GDM1 (cell line): ENCODE measurements around the gene SBNO2.

Experiments
- DNase-seq: peaks from one replicate; lab custom pipeline; 2025; lab: John Stamatoyannopoulos, UW

Gene SBNO2

GRCh38 chr19:1087813-1088415, 86.2 kb downstream of the SBNO2 start:
- DNase-seq: peak; percentile 89

GRCh38 chr19:1086613-1087012, 87.5 kb downstream of the SBNO2 start:
- no peak for DNase-seq

- DNase-seq: no peak
Observed at GRCh38 chr19:1085676-1086442, 88.2 kb downstream of the SBNO2 start.

DNA sequence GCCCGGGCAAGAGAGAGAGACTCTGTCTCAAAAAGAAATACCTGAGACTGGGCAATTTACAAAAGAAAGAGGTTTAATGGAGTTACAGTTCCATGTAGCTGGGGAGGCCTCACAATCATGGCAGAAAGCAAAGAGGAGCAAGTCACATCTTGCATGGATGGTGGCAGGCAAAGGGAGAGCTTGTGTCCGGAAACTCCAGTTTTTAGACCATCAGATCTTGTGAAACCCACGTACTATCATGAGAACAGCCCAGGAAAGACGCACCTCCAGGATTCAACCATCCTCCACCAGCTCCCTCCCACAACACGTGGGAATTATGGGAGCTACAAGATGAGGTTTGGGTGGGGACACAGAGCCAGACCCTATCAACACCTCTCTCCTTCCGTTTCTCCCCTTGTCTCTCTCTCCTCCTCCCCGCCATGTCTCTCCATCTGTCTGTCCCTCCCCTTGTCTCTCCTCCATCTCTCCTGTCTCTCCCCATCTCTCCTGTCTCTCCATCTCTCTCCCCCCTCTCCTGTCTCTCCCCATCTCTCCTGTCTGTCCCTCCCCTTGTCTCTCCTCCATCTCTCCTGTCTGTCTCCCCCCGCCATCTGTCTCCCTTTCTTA, 88.9 kb downstream of the SBNO2 start:
- DNase-seq: no peak

- no peak for DNase-seq
Observed at GRCh38 chr19:1084024-1084868, 89.8 kb downstream of the SBNO2 start.

DNA sequence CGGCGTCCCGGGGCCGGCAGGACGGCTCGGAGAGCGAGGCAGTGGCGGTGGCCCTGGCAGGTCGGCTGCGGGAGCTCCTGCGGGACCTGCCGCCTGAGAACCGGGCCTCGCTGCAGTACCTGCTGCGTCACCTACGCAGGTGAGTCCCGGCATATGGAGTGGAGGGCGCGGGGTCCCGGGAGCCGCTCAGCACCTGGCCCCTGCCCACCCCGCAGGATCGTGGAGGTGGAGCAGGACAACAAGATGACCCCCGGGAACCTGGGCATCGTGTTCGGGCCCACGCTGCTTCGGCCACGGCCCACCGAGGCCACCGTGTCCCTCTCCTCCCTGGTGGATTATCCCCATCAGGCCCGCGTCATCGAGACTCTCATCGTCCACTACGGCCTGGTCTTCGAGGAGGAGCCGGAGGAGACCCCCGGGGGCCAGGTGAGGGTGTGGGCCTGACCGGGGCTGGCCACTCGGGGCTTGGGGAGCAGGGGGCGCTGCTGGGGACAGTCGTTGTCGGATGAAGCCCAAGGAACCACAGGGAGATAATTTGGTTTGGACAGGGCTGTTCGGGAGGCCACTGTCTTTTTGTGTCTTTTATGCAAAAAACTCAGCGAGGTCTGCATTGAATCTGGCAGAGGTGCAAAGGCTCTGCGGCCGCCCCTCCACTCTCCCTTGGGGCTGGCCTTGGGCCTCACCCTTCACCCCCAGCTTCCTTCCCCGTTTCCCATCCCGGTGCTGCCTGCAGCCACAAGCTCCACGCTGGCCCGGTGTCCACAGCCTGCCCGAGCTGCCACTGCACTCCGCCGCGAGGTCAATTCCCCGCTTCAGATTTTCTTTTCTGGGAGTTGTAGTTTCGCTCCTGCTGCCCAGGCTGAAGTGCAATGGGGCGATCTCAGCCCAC, 90.9 kb downstream of the SBNO2 start:
- no peak for DNase-seq

- DNase-seq: peak; percentile 18
Observed at GRCh38 chr19:1082165-1082927, 91.7 kb downstream of the SBNO2 start.

DNA sequence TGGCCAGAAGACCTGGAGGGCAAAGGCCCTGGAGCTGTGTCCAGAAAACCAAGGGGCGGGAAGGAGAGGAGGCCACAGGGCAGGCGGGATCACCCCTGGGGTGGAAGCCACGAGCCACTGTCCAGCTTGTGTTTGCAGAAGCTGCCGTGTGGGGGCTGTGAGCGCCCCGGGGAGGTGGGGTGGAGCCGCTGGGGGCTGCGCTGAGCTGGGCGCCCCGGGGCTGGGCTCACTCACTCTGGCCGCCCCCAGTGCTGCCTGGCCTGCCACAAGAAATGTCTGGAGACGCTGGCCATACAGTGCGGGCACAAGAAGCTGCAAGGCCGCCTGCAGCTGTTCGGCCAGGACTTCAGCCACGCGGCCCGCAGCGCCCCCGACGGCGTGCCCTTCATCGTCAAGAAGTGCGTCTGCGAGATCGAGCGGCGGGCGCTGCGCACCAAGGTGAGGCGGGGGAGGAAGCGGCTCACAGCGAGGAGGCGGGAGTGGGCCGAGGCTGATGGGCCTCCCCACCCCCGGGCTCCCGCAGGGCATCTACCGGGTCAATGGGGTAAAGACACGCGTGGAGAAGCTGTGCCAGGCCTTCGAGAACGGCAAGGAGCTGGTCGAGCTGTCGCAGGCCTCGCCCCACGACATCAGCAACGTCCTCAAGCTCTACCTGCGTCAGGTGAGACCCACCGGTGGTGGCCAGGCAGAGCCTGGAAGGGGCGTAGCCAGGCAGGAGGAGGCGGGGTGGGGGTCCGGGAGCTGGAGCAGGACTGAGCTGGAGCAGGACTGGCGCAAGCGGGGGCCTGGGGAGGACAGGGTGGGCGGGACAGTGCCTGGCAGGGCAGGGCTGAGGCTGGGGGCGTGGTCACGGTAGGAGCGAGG, 92.5 kb downstream of the SBNO2 start:
- no peak for DNase-seq

- no peak for DNase-seq
Observed at GRCh38 chr19:1080360-1081161, 93.5 kb downstream of the SBNO2 start.

DNA sequence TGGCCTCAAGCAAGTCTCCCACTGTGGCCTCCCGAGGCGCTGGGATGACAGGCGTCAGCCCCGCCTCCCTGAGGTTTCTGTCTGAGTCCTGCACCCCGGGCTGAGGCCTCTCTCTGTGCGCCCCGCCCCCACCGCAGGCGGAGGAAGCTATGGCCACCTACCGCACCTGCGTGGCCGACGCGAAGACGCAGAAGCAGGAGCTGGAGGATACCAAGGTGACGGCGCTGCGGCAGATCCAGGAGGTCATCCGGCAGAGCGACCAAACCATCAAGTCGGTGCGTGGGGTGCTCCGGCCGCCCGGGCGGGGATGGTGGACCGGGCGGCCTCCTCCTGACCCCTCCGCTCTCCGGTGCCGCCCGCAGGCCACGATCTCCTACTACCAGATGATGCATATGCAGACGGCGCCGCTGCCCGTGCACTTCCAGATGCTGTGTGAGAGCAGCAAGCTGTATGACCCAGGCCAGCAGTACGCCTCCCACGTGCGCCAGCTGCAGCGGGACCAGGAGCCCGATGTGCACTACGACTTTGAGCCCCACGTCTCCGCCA, 94.4 kb downstream of the SBNO2 start:
- DNase-seq: no peak

GRCh38 chr19:1076951-1077350, 97.1 kb downstream of the SBNO2 start:
- DNase-seq: peak; percentile 58

DNA sequence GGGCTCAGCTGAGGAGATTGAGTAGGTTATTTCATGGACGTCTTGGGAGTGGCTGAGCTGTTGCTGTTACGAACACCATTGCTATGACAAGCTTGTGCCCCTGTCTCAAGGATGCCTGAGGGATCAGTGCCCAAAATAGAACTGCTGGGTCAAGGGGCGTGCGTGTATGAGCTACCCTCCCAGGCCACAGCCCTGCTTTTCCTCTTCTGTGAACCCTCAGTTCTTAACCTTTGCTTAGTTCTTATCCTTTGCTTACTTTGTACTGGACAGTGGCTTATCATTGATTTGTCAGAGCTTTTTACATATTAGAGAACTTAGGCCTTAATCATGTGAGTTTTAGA, 98.1 kb downstream of the SBNO2 start:
- DNase-seq: no peak

DNA sequence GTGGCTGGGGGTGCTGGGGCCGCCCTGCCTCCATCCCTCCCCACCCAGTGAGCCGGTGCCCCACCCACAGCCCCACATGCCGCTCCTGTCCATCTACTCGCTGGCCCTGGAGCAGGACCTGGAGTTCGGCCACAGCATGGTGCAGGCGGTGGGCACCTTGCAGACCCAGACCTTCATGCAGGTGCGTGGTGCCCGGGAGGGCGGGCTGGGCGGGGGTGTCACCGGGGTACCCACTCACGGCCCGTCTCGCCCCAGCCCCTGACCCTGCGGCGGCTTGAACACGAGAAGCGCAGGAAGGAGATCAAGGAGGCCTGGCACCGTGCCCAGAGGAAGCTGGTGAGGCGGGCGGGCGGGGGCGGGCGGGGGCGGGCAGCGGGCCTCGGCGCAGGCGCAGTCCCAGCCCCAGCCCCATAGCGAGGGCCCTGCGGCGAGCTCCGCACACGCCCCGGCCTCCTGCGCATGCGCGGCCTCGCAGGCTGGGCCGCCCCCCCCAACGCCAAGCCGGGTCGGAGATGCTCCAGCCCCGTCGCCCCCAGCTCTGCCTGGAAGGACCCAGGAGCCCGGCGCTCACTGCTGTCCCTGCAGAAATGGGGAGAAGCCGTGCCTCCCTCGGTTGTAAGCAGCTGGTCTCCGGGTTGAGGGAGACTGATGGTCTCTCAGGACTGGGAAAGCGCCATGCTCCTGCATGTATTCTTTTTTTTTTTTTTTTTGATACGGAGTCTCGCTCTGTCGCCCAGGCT, 99.4 kb downstream of the SBNO2 start:
- peak; percentile 80 for DNase-seq

DNA sequence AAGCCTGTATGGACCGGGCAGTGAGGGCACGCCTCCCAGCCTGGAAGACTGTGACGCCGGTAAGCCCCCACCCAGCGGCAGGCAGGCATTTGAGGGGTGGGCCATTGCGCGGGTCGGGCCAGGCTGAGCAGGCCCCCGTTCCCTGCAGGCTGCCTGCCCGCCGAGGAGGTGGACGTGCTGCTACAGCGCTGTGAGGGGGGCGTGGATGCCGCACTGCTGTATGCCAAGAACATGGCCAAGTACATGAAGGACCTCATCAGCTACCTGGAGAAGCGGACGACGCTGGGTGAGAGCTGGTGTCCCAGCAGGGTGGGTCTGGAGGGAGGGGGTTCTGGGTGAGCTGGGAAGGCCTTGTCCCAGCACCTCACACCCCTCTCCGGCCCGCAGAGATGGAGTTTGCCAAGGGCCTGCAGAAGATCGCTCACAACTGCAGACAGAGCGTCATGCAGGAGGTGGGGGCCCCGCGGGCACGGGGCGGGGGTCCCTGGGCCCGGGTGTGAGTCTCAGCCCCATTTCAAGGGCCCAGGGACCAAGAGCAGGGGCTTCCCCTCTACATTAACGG, 100.0 kb downstream of the SBNO2 start:
- DNase-seq: no peak

- no peak for DNase-seq
Observed at GRCh38 chr19:1073063-1073955, 100.8 kb downstream of the SBNO2 start.

GRCh38 chr19:1072371-1073015, 101.6 kb downstream of the SBNO2 start:
- DNase-seq: no peak
